ENCODE results near the gene FZR1. TPM values are rescaled to one million over a fixed set of nuclear protein-coding genes. Genes with fewer than 3 reads are reported as not detected.

Gene FZR1
- total and polyA plus RNA-seq, 9 of the 15 experiments (the other 6 are each of a cell fraction or from before 2014, with no cell fraction given) = 0.18 to 48.0 (median 22.2) TPM

DNA sequence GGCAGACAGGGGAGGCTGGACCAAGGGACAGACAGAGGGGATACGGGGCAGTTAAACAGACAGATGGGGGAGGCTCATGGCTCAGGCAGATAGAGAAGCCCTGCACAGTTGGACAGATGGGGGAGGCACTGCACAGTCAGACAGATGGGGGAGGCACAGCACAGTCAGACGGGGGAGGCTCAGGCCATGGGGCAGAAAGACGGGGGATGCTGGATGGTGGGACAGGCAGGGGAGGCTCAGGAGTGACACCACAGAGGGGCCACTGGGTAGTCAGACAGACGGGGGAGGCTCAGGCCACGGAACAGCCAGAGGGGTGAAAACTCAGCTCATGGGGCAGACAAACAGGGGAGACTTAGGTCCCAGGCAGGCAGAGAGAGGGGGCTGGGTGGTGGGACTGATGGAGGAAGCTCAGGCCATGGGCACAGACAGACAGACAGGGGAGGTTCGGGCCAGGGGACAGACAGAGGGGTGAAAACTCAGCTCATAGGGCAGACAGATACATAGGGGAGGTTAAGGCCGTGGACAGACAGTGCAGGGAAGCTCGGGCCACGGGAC, 50.4 kb downstream of the FZR1 start (continued):
- TF ChIP-seq ZBTB7A (IDR thresholded peaks at IDR 0.05; ENCODE audit: borderline replicate concordance, control insufficient read depth, low read depth, low read length) (no peak), NFATC3 (IDR thresholded peaks at IDR 0.05) (no peak), HLTF (IDR thresholded peaks at IDR 0.05) (0 out of 2 replicates have a peak, but pooled peaks have one; percentile 59), RFX5 (IDR thresholded peaks at IDR 0.05; ENCODE audit: low read depth, low read length) (no peak), DDX20 (tag; IDR thresholded peaks at IDR 0.05; ENCODE audit: low read depth) (no peak), E2F3 (CRISPR knock-in tag; IDR thresholded peaks at IDR 0.05) (no peak), SAFB2 (IDR thresholded peaks at IDR 0.05; ENCODE audit: borderline replicate concordance, low read depth, low read length, severe bottlenecking) (no peak), CEBPG (CRISPR knock-in tag; IDR thresholded peaks at IDR 0.05) (no peak), CEBPG (tag; conservative IDR thresholded peaks at IDR 0.05 in 1 of 2, IDR thresholded peaks at IDR 0.05 in 1 of 2) (no peak), STAG1 (CRISPR knock-in tag; IDR thresholded peaks at IDR 0.05; ENCODE audit: borderline replicate concordance) (no peak), XRCC3 (IDR thresholded peaks at IDR 0.05) (no peak)
- TF ChIP-seq, protein P1, sequence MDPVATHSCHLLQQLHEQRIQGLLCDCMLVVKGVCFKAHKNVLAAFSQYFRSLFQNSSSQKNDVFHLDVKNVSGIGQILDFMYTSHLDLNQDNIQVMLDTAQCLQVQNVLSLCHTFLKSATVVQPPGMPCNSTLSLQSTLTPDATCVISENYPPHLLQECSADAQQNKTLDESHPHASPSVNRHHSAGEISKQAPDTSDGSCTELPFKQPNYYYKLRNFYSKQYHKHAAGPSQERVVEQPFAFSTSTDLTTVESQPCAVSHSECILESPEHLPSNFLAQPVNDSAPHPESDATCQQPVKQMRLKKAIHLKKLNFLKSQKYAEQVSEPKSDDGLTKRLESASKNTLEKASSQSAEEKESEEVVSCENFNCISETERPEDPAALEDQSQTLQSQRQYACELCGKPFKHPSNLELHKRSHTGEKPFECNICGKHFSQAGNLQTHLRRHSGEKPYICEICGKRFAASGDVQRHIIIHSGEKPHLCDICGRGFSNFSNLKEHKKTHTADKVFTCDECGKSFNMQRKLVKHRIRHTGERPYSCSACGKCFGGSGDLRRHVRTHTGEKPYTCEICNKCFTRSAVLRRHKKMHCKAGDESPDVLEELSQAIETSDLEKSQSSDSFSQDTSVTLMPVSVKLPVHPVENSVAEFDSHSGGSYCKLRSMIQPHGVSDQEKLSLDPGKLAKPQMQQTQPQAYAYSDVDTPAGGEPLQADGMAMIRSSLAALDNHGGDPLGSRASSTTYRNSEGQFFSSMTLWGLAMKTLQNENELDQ (CRISPR knock-in tag; IDR thresholded peaks at IDR 0.05; ENCODE audit: borderline replicate concordance) = no peak
- TF ChIP-seq, protein P2, sequence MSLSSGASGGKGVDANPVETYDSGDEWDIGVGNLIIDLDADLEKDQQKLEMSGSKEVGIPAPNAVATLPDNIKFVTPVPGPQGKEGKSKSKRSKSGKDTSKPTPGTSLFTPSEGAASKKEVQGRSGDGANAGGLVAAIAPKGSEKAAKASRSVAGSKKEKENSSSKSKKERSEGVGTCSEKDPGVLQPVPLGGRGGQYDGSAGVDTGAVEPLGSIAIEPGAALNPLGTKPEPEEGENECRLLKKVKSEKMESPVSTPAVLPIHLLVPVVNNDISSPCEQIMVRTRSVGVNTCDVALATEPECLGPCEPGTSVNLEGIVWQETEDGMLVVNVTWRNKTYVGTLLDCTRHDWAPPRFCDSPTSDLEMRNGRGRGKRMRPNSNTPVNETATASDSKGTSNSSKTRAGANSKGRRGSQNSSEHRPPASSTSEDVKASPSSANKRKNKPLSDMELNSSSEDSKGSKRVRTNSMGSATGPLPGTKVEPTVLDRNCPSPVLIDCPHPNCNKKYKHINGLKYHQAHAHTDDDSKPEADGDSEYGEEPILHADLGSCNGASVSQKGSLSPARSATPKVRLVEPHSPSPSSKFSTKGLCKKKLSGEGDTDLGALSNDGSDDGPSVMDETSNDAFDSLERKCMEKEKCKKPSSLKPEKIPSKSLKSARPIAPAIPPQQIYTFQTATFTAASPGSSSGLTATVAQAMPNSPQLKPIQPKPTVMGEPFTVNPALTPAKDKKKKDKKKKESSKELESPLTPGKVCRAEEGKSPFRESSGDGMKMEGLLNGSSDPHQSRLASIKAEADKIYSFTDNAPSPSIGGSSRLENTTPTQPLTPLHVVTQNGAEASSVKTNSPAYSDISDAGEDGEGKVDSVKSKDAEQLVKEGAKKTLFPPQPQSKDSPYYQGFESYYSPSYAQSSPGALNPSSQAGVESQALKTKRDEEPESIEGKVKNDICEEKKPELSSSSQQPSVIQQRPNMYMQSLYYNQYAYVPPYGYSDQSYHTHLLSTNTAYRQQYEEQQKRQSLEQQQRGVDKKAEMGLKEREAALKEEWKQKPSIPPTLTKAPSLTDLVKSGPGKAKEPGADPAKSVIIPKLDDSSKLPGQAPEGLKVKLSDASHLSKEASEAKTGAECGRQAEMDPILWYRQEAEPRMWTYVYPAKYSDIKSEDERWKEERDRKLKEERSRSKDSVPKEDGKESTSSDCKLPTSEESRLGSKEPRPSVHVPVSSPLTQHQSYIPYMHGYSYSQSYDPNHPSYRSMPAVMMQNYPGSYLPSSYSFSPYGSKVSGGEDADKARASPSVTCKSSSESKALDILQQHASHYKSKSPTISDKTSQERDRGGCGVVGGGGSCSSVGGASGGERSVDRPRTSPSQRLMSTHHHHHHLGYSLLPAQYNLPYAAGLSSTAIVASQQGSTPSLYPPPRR (CRISPR knock-in tag; IDR thresholded peaks at IDR 0.05; ENCODE audit: borderline replicate concordance) = no peak
- TF ChIP-seq, protein P3, sequence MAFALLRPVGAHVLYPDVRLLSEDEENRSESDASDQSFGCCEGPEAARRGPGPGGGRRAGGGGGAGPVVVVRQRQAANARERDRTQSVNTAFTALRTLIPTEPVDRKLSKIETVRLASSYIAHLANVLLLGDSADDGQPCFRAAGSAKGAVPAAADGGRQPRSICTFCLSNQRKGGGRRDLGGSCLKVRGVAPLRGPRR (CRISPR knock-in tag; IDR thresholded peaks at IDR 0.05) = no peak
- TF ChIP-seq, protein P4, sequence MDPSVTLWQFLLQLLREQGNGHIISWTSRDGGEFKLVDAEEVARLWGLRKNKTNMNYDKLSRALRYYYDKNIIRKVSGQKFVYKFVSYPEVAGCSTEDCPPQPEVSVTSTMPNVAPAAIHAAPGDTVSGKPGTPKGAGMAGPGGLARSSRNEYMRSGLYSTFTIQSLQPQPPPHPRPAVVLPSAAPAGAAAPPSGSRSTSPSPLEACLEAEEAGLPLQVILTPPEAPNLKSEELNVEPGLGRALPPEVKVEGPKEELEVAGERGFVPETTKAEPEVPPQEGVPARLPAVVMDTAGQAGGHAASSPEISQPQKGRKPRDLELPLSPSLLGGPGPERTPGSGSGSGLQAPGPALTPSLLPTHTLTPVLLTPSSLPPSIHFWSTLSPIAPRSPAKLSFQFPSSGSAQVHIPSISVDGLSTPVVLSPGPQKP (CRISPR knock-in tag; IDR thresholded peaks at IDR 0.05) = no peak
- TF ChIP-seq, protein P5, sequence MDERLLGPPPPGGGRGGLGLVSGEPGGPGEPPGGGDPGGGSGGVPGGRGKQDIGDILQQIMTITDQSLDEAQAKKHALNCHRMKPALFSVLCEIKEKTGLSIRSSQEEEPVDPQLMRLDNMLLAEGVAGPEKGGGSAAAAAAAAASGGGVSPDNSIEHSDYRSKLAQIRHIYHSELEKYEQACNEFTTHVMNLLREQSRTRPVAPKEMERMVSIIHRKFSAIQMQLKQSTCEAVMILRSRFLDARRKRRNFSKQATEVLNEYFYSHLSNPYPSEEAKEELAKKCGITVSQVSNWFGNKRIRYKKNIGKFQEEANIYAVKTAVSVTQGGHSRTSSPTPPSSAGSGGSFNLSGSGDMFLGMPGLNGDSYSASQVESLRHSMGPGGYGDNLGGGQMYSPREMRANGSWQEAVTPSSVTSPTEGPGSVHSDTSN (CRISPR knock-in tag; IDR thresholded peaks at IDR 0.05; ENCODE audit: low read depth) = no peak
- TF ChIP-seq, protein P5 (tag; conservative IDR thresholded peaks at IDR 0.05; ENCODE audit: low read depth) = no peak
